HG02884 (cell line): Measurements from ENCODE around the gene KCNK4.
"Not testable (repeated sequence)": the region's sequence is repeated elsewhere in the genome, so short reads cannot be mapped to it uniquely, and the experiment has no call there.

Source experiments
- ATAC-seq: cut with Tn5 transposase; IDR thresholded peaks from one replicate; pipeline ENCODE4 v1.9.1; 2021; ENCODE audit warnings: mild to moderate bottlenecking, moderate library complexity; ENCODE audit not compliant: unreplicated experiment

KCNK4 gene

DNA sequence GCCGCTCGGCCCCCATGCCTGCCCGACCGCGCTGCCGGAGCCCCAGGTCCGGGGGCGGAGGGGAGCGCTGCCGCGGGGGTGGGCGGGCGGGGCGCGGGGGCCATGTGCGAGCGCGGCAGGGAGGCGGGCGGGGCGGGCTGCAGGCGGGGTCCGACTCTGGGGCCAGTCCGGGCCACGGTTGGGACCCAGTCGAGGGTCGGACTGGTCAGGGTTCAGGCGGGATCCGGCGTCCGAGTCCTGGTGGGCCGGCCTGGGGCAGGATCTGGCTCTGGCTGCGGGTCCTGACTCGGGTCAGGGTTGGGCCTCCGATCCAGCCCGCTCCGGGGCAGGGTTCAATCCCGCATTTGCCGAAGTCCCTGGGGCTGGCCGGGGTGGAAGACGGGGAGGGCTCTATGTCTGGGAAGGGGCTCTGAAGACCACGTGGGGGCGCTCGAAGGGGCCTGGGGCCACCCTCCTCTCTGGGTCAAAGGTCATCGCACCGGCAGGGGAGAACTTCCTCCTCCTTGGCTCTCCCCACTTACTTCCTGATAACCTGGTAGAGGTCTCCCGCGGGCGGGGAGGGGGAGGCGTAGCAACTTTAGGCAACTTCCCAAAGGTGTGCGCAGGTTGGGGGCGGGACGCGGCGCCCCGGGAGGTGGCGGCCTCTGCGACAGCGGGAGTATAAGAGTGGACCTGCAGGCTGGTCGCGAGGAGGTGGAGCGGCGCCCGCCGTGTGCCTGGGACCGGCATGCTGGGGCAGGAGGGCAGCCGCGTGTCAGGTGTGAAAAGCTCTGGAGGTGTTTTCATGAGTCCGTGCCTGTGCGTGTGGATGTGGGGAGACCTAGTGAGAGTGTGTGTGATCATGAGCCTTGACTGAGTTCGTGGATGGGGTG lies 14.8 kb downstream of the KCNK4 start:
- ATAC-seq, result no peak

DNA sequence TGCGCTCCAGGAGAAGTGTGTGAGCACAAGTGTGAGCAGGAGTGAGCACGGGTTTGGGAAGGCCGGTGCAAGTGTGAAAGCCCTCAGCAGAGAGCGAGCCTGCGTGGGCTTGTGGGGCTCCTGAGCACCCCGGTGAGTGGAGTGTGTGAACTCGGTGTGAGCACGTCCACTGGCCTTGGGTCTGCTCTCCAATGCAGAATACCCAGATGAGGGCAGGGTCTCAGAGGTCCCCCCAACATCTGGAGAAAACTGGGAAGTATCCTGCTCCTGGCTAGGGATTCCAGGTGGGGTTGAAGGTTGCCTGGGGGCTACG lies 15.4 kb downstream of the KCNK4 start:
- no peak for ATAC-seq

DNA sequence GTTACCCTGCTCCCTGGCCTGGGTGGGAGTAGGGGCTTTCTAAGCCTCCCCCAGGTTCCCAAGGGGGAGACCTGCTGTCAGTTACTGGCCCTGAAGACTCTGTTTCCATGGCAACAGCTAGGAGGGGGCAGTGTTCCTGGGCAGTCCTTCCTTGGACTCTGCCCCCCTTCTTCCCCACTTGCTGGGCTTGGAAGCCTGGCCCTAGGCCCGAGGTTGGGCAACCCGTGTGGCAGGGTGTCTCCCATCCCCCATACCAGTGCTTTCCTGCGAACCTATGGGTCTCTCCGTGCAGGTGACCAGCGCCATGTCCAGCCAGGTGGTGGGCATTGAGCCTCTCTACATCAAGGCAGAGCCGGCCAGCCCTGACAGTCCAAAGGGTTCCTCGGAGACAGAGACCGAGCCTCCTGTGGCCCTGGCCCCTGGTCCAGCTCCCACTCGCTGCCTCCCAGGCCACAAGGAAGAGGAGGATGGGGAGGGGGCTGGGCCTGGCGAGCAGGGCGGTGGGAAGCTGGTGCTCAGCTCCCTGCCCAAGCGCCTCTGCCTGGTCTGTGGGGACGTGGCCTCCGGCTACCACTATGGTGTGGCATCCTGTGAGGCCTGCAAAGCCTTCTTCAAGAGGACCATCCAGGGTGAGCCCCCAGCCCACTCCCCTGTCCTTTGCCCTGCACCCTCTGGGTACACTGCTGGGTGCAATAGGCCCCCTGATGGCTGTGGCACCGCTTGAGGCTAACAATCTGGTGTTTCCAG lies 15.9 kb downstream of the KCNK4 start:
- no peak for ATAC-seq

DNA sequence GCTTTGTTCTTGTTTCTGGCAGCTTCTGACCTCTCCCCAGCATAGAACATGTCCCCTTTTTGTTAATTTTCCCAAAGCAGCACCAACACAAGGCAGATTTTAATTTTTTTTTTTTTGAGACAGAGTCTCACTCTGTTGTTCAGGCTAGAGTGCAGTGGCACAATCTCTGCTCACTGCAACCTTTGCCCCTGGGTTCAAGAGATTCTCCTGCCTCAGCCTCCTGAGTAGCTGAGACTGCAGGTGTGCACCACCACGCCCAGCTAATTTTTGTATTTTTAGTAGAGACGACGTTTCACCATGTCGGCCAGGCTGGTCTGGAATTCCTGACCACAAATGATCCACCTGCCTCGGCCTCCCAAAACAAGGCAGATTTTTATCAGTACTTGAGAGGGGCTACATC lies 16.7 kb downstream of the KCNK4 start:
- ATAC-seq, result not testable (repeated sequence)

DNA sequence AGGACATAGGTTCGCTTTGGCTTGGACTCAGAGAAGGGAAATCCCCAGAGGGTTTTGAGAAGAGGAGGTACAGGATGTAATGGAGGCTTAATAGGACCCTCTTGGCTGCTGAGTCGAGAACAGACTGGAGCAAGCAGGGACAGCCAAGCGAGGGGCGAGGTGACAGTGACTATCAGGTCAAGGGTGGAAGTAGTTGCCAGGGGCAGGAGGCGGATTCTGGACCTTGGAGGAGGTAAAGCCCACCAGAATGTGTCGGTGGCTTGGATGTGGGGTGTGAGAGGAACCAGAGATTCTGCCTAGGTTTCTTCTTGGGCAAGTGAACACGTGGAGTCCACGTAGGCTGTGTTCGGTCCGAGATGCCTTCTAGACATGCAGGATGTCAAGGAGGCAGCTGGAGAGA lies 21.8 kb downstream of the KCNK4 start:
- no peak for ATAC-seq

DNA sequence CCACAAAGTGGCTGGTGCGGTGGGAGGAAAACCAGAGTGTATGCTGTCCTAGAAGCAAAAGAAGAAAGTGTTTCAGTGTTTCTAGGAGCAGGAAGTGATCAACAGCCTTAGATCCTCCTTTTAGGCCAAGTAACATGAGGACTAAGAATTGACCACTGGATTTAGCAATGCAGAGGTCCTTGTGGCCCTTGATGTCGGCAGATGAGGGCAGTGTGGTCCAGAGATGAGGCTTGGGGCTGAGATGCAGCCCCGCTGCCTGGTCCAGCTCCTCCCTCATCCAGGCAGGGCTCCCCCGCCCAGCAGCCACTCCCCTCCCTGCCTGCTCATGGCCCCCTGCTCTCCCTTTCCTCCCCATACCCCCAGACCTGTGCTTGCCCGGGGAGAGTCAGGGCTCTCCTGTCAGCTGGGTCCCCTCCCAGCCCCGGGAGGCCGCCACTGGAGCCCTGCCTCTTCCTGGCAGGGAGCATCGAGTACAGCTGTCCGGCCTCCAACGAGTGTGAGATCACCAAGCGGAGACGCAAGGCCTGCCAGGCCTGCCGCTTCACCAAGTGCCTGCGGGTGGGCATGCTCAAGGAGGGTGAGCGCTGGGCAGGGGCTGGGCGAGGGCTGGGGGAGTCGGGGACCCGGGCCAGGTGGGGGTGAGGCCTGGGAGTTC lies 22.5 kb downstream of the KCNK4 start:
- no peak for ATAC-seq

DNA sequence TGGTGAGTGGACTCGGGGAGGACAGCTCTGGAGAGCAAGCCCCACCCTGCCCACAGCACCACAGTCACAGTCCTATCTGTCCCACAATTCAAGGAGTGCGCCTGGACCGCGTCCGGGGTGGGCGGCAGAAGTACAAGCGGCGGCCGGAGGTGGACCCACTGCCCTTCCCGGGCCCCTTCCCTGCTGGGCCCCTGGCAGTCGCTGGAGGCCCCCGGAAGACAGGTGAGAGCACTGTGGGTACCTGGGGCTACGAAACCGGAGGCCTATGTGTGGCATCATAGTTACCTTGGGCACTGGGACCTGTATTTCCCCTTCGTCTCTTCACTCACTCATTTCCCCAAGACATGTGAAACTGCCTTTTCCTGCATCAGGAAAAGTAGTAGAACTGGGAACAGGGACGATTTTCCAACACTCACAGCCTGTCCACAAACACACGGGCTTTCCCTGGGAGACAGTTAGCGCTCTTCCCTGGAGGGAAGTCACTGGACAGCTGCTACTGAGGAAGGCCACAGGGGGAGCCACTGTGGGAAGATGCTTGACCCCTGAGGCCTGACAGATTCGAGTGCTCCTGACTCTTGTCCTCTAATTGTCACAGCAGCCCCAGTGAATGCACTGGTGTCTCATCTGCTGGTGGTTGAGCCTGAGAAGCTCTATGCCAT lies 23.2 kb downstream of the KCNK4 start:
- ATAC-seq, result no peak

DNA sequence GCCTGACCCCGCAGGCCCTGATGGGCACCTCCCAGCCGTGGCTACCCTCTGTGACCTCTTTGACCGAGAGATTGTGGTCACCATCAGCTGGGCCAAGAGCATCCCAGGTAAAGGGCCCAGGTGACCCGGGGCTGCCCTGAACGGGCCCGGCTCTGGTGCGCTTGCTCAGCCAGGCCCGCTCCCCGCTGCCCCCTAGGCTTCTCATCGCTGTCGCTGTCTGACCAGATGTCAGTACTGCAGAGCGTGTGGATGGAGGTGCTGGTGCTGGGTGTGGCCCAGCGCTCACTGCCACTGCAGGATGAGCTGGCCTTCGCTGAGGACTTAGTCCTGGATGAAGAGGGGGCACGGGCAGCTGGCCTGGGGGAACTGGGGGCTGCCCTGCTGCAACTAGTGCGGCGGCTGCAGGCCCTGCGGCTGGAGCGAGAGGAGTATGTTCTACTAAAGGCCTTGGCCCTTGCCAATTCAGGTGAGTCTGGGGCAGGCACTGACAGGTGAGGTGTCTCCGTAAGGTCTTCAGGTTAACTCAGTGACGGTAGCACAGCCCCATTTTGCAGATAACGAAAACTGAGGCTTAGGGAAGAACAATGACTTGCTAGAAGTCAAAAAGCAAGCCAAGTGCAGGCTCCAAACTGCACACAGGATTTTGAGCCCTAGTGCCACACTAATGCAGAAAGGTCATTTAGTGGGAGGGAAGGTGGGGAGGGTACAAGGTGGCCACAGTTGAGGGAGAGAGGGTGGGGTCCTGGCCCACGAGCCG lies 23.9 kb downstream of the KCNK4 start:
- ATAC-seq, result no peak

DNA sequence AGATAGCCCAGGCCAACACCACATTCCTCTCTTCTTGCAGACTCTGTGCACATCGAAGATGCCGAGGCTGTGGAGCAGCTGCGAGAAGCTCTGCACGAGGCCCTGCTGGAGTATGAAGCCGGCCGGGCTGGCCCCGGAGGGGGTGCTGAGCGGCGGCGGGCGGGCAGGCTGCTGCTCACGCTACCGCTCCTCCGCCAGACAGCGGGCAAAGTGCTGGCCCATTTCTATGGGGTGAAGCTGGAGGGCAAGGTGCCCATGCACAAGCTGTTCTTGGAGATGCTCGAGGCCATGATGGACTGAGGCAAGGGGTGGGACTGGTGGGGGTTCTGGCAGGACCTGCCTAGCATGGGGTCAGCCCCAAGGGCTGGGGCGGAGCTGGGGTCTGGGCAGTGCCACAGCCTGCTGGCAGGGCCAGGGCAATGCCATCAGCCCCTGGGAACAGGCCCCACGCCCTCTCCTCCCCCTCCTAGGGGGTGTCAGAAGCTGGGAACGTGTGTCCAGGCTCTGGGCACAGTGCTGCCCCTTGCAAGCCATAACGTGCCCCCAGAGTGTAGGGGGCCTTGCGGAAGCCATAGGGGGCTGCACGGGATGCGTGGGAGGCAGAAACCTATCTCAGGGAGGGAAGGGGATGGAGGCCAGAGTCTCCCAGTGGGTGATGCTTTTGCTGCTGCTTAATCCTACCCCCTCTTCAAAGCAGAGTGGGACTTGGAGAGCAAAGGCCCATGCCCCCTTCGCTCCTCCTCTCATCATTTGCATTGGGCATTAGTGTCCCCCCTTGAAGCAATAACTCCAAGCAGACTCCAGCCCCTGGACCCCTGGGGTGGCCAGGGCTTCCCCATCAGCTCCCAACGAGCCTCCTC lies 24.8 kb downstream of the KCNK4 start:
- ATAC-seq, result not testable (repeated sequence)

DNA sequence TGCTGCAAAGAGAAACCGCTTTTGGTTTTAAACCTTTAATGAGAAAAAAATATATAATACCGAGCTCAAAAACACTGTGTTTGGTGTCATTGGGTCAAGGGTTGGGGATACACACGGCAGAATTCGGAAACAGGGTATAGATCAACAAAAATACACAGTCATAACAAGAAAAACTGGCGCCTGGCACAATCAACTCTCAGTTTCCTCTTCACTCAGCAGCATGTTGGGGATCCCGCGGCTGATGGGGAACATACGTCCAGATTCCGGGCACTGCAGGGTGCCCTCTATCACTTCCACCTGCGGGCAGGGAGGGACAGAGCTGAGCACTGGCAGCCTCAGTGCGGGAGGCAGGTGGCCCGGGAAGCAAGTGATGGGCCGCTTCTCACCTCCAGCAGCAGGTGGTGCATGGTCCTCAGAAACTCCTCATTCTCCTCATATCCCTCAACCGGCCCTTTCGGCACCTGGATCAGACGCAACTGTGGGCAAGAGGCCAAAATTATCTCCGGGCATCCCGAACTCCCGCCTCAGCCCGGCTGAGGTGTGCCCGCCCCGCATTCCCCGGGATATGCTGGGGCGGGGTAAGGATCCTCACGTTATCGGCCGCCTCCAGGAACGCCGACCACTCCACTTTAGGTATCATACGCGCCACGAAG lies 25.7 kb downstream of the KCNK4 start:
- ATAC-seq, result no peak

DNA sequence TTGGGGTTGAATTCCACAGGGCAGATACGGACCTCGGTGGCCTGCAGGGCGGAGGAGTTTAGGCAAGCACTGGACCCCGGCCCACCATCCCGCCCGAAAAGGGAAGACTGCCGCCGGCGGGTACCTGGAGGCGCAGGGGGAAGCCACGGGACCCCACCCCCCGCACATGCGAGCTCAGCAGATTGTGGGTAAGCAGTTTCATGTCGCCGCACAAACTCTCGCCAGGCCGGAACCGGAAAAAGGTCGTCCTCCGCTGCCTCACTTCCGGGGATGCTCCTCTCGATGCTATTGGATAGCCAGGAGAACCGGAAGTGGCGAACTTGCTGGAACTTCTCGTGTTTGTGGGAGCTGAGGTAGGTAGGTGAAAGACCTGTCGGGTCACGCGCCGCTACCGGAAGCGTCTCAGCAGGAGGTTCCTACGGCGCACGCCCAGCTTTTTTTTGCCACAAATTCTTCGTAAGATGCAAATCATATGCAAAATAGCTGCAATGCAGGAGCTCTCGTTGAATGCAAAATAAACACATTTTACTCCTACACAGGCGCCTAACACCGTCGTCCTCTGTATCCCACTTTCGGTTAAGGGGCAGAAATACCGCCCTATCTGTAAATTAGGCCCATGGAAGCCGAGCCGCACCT lies 26.3 kb downstream of the KCNK4 start, which contains the start of gene TRMT112:
TRMT112 (minus strand) TSS at position 235 of the 636 bp plus-strand sequence; CDS start at position 202, 33 bp downstream.
- peak; percentile 66 for ATAC-seq

DNA sequence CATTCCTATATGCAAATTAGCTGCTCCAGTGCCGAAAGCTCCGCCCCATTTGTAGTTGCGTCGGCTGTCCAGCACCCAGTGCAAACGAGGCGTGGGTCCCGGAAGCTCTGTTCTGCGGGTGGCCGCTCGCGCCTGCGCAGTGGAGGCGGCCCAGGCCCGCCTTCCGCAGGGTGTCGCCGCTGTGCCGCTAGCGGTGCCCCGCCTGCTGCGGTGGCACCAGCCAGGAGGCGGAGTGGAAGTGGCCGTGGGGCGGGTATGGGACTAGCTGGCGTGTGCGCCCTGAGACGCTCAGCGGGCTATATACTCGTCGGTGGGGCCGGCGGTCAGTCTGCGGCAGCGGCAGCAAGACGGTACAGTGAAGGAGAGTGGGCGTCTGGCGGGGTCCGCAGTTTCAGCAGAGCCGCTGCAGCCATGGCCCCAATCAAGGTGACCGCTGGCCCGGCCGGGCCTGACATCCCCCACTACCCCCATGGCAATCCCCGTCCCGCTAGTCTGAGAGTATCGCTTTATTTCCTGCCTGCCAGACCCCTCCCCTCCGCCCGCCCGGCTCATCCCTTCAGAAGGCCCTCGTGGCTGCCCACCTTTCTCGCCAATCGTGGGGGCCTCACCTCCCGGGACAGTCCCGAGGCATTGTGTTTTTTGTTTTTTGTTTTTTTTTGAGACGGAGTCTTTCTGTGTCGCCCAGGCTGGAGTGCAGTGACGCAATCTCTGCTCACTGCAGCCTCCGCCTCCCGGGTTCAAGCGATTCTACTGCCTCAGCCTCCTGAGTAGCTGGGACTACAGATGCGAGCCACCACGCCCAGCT lies 27.1 kb downstream of the KCNK4 start, which contains the start of gene PRDX5:
PRDX5 (plus strand) TSS at position 161 of the 805 bp plus-strand sequence; CDS start at position 256, 95 bp downstream.
- peak; percentile 72 for ATAC-seq

DNA sequence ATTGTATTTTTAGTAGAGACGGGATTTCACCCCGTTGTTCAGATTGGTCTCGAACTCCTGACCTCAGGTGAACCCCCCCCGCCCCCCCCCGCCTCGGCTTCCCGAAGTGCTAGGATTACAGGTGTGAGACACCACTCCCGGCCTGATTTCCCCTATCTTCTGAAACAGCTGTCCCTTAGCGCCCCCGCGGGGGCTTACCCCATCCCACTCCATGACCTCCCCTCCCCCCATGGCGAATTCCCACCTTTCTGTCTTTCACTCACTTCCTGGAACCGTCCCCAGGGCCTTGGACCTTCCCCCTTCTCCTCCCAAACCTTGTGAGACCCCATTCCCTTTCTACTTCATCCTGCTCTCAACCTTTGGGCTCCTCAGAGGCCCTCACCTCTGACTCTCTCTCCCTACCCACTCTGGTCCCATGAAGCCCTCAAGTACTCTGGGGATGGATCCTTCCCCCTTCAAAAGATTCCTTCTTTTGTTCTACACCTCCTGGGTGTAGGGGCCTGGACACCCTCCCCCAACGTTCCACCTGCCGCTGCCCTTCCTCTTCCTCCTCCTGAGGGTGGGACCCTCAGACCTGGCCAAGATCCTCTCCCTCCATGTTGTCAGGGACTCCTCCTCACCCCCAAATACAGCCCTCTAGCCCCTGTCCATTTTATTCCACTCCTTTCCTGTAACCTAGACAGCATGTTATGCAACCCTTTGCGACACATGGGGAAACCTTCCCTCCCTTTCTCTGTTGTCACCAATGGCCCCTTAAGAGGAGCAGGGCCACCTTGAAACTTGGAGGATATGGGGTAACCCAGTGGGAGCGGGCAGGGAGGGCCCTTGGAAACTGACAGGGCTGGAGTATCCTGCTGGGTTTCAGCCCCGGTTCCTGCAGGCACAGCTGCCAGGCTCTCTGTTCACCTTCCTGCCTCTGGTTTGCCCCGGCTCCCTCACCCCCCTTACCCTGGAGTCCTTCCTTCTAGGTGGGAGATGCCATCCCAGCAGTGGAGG lies 28.0 kb downstream of the KCNK4 start:
- no peak for ATAC-seq

DNA sequence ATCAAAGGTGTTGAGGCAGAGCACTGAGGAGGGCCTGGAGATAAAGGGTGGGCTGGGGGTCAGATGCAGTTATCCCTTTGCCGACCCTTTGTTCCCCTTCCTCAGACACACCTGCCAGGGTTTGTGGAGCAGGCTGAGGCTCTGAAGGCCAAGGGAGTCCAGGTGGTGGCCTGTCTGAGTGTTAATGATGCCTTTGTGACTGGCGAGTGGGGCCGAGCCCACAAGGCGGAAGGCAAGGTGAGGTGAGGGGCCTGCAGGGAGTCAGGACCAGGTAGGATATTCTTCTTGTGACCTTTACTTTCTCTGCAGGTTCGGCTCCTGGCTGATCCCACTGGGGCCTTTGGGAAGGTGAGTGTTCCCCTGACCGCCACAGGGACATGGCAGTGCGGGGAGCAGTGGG lies 29.5 kb downstream of the KCNK4 start:
- ATAC-seq, result no peak

DNA sequence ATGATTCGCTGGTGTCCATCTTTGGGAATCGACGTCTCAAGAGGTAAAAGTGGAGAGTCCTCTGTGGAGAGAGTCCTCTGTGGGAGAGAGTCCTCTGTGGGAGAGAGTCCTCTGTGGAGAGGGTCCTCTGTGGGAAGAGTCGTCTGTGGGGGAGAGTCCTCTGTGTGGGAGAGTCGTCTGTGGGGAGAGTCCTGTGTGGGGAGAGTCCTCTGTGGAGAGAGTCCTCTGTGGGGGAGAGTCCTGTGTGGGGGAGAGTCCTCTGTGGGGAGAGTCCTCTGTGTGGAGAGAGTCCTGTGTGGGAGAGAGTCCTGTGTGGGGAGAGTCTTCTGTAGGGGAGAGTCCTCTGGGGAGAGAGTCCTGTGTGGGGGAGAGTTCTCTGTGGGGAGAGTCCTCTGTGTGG lies 29.9 kb downstream of the KCNK4 start:
- ATAC-seq, result no peak

DNA sequence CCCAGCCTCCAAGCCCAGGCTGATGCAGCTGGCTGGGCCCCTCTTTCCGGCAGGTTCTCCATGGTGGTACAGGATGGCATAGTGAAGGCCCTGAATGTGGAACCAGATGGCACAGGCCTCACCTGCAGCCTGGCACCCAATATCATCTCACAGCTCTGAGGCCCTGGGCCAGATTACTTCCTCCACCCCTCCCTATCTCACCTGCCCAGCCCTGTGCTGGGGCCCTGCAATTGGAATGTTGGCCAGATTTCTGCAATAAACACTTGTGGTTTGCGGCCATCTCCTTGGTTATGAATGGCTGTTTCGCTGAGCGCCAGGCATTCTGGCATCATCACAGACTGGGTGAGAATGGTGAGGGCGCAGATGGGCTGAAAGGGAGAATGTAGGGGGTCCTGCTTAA lies 30.4 kb downstream of the KCNK4 start:
- no peak for ATAC-seq

DNA sequence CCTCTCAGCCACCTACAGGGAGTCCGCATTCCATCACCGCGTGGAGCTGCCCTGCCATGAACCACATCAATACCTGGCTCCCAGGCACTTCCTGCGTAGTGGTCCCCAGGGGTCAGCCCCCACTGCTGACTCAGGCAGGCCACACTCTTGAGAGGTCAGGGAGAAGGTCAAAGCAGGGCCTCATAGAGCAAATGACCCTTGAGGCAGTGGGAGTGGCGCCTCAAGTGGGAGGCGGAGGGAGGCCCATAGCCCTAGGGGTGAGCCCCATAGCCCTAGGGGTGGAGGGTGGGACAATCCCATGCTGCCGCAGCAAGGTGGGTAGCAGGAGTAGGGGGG lies 31.8 kb downstream of the KCNK4 start:
- ATAC-seq, result no peak
